NCI-H2196 (cell line): ENCODE data around the gene PLXNA2.

Source experiments
- DNase-seq: peaks from one replicate; lab custom pipeline; 2025; ENCODE audit not compliant: unreplicated experiment; lab: John Stamatoyannopoulos, UW

PLXNA2 gene

DNA sequence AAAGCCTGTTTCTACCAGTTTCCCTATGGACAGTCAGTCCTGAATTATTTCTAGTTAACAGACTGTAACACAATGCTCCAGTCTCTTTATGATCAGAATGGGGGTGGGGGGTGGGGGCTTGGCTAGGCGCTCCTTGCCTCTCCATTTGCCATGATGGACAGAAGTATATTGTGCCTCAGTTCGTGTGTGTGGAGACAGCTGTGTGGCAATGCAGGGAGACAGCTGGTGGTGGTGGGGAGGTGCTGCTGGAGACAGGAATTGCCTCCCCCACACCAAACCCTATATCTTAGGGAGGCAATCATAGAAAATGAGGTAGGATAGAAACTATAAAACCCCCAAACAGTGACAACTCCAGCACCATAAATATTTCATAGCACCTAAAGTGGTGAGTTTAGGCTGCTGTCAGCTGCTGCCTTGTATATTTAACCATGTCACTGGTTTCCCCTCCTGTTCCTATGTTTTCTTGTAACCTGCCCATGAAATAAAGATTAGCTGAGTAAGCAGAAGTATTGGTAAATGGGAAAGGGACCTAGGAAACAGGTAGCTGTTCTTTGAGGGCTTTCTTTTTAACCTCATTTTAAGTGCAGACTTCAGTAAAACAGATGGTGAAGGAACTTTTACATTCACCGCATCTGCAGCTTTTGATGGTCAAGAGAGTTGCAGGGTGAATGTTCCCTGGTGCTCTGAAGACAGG, 3.4 kb downstream of the PLXNA2 start:
- DNase-seq: no peak

DNA sequence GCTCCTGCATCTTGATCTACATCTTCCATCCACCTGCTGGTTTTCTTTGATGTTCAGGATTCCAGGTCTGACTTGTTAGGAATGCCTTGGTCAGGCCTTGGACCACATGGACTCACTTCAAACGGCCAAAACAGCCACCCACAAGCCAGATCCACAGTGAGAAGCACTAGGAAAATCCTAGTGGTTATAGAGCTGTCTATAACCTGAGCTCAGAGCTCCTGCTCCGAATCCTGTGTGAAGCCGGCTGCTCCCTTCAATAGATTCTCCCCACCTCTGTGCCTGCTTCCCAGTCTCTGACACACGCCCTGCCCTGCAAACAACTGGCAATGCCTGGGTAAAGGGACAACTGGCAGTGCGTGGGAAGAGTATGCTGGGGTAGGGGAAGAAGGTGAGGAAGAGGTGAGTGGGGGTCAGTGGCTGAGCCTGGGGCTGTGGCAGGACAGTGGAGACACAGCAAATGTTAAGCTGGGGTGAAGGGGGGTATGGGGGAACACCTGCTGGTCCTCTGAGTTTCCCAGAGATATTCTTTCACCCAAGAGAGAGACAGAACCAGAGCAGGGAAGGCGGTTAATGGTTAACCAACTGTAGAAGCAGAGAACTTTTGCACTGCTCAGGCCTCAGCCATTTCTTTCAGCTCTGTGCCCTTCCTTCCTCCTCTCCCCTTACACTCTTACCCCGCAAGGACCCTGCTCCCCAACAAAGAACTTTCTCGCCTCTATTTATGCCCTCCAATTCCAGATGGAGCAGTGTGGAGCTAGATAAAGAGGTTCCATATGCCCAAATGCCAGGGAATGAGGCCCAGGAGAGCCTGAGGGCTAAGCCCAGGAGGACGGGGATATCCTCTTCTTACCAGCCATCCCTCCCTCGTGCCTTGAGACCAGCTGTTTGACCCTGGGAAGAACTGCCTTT, 4.5 kb downstream of the PLXNA2 start:
- DNase-seq: no peak

DNA sequence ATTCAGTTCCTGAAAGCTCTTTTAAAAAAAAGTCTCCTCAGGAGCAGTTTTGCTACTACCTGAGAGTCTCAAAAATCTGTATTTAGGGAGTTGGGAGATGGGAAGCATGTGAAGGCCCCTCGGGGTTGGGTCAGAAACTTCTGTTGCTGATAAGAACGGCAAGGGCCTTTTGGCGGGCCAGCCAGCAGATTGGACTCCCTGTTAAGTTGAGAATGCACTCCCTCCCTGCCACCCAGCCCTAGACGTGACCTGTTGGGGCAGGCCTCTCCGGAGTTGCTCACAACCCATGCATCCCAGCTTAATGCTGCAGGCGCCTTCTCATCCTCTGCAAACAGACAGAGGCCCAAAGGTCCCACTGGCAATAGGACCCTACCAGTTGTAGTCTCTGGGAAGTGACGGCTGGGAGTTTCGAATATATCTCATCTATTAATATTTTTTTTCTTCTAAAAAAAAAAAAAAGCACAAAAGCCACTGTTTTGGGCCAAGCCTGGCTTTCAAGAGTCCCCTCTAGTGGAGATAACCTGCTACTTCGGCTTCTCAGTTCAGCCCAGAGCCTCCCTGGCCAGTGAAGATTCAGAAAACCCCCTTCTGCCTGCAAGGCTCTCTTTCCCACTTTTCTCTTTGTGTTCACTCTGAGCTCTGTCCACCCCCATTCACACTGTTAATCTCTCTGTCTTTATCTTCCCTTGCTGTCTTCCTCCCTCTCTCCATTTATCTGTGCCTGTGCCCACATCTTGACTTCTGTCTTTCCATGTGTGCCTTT, 5.3 kb downstream of the PLXNA2 start:
- DNase-seq: peak; percentile 45

DNA sequence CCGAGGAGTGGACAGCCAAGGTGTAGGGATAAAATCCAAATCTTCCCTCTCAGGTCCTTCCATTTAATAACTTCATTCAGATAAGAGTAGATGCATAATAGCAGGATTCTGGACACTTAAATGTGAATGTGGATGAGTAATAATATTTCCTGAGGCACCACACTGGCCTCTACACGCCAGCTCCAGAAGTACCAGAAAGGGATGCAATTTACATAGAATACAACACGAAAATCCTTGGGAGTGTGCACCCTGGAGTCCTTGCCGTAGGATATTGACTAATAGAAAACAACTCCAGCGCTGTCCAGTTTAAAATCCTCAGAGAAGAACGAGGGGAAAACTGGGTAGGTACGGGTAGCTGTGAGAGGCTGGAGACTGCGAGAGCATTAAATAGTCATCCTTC, 6.9 kb downstream of the PLXNA2 start:
- no peak for DNase-seq

DNA sequence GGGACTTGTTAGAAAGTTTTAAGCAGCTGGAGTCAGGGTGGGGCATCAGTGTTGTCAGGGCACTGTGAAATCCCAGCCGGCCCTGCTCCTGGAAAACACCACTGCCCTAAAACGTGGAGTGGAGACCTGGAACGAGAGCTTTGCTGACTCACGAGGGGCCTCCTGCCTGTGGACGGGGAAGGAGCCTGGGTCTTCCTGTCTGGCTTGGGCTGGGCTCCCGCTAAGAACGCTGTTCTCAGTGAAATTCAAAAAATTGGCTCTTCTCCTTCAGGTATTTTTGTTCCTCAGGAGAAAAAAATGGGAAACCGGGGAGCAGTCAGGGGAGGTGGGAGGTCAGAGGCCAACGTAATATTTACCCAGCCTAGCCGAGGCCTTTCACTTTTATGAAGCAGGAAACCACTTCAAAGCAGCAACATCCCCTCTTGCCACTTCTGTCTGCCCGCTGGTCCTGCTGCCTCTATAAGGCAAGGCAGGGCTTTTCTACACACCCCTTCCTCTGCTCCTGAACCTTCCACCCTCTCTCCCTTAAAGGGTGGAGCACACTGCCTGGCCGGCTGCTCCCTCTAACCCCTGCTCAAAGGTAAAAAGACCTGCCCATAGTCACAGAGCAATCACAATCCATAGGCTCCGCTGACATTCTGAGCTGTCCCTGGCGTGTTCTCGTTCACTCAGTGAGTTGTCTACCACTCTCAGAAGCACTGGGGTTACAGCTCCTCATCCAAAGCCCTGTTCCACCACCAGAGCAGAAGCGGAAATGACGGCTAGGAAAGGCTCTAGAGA, 8.0 kb downstream of the PLXNA2 start:
- no peak for DNase-seq

DNA sequence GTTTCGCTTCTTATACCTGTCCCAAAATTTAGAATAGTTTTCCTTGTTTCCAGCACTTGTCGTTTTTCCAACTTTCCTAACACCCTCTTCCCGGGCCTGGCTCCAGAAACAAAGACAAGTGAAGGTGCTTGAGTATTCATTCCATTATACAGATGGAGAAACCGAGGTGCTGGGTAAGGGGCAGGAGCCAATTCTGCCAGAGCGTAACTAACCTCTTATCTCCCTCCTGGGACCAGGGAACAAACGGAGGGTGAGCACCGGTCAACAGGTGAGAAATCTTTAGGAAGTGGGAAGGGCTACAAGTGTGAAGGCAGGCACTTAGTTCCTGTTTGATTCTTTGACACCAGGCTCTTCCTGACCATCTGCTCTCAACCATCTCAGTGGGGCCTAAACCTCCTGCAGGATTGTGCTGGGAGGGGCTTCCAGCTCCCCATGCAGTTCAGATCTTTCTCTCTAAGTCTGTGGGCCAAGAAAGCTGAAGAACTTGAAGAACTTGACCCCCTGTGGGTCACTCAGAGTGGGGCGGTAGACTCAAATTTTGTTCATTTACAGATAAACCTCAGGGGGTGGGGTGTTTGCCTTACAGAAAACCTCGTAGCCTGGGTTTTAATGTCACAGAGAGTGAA, 8.7 kb downstream of the PLXNA2 start:
- no peak for DNase-seq

DNA sequence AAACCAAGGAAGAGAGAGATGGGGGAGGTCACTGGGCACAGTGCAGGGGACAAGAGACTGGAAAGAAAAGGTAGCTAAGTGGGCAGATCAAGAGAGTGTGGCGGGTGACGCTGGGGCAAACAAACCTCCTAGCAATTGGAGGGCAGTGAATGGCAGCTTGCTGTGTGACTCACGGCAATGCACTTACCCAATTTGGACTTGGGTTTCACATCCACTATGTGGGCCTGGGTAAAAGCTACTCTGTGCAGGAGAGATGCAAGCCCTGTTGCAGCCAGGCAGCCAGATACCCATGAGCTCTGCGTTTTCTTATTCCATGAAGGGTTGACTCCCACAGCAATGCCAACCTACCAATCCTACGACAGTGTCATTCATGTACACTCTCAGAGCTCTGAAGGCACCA, 9.5 kb downstream of the PLXNA2 start:
- DNase-seq: no peak

DNA sequence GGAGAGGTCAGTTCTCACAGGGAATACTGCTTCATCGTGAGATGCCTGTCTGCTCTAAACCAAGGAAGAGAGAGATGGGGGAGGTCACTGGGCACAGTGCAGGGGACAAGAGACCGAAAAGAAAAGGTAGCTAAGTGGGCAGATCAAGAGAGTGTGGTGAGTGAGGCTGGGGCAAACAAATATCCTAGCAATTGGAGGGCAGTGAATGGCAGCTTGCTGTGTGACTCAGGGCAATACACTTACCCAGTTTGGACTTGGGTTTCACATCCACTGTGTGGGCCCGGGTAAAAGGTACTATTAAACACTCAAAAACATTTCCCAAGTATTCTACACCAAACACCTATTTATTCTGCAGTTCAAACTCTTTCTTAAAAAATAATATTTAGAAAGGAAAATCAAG, 10.2 kb downstream of the PLXNA2 start:
- no peak for DNase-seq

DNA sequence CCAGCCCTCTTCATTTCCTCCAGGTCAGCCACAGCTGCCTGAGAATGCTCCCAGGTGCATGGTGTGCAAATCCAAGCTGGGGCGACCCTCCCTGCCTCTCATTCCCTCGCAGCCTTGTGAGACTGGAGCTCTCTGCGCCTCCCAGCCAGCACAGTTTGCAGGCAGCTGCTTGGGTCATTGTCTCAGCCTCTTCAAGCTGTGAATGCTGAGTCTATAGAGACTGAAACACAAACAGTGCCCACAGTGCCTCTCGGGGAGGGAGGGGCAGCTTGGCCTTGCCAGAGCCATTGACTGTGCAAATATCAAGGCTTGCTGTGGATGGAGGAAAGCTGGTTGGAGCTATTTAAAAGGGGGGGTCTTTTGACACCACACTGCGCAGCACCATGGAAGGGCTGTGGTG, 10.6 kb downstream of the PLXNA2 start:
- DNase-seq: peak; percentile 93

DNA sequence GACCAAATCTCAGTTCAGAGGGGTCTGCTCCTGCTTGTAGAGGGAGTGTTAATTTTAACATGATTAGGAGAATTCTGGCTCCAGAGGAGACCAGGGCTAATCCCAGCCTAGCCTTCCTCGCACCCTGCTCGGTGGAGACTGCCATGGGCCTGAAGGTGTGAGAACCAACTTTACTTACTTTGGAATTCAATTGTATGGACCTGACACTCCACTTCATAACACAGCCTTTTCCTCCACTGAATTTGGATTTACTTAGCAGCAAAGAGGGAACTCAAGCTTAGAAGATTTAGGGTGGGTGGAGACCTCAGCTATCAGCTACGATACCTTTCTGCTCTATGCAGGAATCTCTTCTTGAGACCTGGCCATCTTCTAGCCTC, 11.5 kb downstream of the PLXNA2 start:
- no peak for DNase-seq

DNA sequence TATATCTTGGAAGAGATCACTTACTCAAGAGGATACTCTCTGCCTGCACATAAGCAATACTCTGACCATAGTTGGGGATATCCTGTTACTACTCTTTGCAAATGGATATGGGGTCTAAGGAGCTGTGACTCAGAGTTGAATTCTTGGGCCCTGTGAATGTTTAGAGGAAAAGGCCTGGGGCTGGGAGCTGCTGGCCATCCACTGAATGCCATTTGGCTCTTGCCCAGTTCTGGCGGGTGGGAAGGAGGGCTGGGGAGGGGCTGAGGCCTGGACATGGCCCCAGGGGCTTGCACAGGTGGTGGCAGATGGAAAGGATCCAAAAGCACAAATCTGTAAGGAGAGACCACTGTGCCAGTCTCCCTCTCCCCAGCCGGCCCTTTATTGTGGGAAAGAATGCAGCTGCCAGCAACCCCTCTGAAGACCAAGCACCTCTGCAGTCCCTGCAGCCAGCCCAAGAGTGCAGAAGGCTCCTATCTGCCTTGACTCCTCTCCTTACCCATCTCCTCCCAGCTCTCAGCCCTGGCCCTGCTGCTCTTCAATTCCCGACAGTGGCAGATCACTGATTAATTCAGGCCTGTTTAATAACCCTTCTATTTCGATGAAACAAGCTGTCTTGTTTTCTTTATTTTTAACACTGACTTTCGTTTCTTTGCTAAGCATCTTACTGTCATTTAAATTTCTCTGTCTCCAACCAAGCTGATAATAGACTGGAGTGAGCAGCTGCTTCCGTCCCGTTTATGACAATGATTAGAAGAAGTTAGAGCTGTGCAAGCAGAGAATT, 12.1 kb downstream of the PLXNA2 start:
- DNase-seq: peak; percentile 39

DNA sequence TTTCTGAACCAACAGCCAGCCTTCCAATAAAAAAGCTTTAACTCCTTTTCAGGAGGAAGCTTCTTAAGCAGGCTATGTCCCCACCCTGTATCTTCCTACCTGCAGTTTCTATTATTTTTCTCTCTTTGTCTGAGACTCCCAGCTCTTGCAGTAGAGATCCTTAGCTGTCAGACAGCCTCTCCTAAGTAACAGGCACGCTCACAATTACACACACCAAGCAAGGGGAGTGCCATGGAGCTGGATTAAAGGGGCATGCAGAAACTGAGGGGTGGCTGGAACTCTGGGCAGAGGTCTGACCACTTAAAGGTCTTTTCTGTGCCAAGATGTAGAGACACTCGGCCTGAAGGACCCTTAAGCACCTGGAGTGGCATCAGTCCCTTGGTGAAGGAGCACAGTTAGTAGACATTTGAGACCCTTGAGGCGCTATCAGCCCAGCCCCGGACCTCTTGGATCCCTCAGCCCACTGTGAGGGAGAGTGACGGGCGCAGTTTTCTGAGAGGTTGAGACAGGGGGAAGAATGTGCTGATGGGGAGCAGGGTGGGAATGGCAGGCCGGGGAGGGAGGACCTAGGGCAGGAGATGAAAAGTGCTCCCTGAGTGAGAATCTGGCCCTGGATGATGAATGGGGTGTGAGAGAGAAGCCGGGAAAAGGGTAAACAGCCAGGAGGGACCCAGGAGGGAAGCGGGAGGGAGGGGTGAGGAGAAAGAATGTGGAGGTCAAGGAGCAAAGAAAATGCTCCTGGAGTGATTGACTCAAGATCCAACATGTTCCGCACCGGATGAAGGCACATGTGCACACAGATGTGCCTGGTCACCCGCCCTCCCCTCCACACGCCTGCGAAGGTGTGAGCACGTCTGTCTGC, 13.3 kb downstream of the PLXNA2 start:
- no peak for DNase-seq

DNA sequence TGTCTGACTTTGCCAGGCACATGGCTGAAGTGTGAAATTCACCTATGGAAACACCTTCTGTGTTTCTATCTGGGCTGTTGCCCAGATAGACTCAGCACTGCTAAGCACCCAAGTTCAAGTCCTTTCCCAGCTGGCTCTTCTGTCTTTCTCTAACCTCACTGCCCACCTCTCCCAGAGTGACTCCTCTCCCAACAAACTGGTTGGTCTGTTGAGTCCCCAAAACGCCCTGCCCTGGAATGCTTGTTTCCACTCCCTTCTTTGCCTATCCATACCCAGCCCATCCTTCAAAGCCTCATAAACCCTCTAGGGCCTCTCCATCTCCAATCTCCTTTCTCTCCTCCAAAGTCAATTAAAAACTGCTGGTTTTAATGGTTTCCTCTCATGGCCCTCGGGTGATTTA, 15.6 kb downstream of the PLXNA2 start:
- no peak for DNase-seq

DNA sequence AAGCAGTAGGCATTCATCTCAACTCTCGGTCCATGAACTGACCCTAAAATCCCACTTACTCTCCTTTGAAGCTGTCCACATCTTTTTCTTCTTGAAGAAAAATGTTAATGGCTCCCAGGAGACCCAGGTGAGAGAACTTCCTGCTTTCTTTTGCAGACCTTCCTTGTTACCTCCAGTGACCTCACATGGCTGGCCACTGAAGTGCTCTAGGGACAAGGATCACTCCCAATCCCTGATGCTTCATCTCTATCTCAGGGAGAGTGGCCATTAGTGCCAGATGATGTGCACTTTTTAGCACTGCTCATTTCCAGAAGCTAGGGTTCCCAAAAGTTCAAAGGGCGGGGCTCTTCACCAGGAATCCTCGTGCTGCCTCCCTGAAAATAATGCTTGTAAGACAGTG, 16.2 kb downstream of the PLXNA2 start:
- DNase-seq: no peak

DNA sequence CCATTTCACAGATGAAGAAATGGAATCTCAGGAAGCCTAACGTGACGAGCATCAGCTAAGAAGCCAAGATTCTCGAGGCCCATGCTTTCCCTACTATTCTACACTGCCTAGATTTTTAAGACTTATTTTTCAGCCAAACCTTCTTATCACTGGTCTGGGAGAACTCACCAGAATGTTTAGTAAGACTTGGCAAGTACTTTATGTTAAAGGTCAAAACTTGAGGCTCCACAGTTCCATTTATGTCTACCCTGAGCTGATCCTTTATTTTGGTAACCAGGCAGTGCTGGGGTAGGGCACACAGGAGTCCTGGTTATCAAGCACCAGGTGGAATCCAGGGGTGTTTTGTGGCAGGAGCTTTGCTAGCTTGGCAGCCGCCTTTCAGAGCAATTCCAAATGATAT, 16.8 kb downstream of the PLXNA2 start:
- no peak for DNase-seq

DNA sequence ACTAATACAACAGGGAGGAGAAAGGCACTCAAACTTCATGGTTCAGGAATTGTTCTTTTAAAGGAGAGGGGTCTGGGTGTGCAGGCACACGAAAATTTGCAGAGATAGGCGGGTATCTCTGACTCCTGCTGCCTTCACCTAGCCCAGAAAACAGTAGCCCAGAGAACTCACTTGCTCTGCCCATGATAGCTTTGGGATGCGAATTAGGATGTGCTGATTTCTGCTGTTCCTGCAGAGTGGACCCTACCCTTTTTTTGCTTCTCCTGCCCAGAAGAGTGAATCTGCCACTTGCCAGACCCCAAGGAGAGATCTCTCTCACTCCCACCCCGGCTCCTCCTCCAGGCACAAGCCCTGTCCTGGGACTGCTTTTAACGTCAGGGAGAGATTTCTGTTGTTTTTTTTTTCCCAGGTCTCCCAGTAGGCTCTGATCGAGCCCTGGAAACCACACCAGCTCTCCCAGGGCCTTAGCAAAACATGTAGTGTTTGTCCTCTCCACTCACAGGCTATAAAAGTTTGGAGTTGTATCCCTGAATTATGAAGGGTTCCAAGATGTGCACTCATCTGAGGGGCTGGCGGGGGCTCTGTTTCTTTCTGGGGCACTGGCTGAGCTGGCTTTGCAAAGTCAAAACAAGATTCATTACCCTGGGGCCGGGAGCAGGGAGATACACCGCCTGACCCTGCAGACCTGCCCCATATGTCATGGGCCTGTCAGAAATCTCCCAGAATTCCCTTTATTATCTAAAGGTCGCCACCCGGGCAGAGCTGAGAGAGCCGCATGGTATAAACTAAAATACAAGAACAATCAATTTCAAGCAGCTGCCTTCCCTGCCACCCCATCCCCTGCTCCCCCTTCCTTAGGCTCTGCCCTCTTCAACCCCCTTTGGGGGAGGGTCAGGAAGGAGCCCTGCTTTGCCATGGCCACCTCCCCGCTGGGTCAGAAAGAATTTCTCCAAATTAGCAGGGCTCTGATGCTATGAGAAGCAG, 17.9 kb downstream of the PLXNA2 start:
- DNase-seq: no peak

DNA sequence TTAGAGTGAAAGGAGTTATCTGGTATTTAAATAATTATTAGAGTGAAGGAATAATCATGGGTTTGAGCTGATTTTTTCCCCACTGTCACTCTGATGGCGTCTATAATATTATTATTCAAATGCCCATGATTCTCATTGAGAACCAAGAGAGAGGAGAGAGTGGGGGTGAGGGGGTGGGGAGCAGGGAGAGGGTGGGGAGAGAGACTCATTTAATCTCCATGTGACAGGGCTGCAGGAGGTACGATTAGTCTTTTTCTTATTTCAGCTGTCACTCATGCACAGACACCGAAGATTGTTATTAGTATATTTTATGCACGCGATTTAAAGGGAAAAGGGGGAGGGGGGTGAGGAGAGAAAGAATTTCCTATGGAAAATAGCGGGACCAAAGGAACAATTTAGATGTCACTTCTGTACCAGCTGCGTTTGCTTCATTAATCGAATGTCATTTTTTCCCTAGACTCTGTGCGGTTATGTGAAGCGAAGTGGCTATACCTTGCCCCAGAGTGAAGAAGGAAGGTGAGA, 19.9 kb downstream of the PLXNA2 start:
- no peak for DNase-seq
